Spleen (tissue), 11 donors: ENCODE measurements around the gene KLHDC7B. TPM values are rescaled to one million over a fixed set of nuclear protein-coding genes. Genes with fewer than 3 reads are reported as not detected.

ENCODE experiments used
- DNase-seq: peaks from one replicate; pipeline ENCODE4 v3.0.0-alpha.2; 2020
- H3K27ac ChIP-seq, 8 donors: fragments of 200-600 bp; sonication (generic) in 7 of 8; 1 replicate in 4 of 8; 2 replicates in 4 of 8; pipeline versions ENCODE4 v1.5.0 to v1.8.0; 2016 to 2021; ENCODE audit warnings: inconsistent platforms in 4 of 8, mild to moderate bottlenecking in 4 of 8, moderate library complexity in 1 of 8
- H3K27me3 ChIP-seq, 7 donors: fragments of 200-600 bp; sonication (generic) in 6 of 7; replicated peaks in 1 of 7; 1 replicate in 4 of 7; 2 replicates in 3 of 7; pipeline versions ENCODE4 v1.5.0 to v1.8.0; 2016 to 2021; ENCODE audit warnings: inconsistent platforms in 3 of 7, mild to moderate bottlenecking in 1 of 7
- H3K36me3 ChIP-seq, 6 donors: fragments of 200-600 bp; sonication (generic) in 5 of 6; 1 replicate in 4 of 6; 2 replicates in 2 of 6; pipeline versions ENCODE4 v1.5.0 to v1.8.0; 2016 to 2021; ENCODE audit warnings: inconsistent platforms in 2 of 6
- H3K4me1 ChIP-seq, 6 donors: fragments of 200-600 bp; sonication (generic) in 5 of 6; 1 replicate in 3 of 6; 2 replicates in 3 of 6; pipeline versions ENCODE4 v1.5.0 to v1.8.0; 2016 to 2021; ENCODE audit warnings: inconsistent platforms in 3 of 6
- H3K4me3 ChIP-seq, 8 donors: fragments of 200-600 bp; sonication (generic) in 7 of 8; 1 replicate in 4 of 8; 2 replicates in 4 of 8; pipeline versions ENCODE4 v1.5.0 to v1.8.0; 2016 to 2021; ENCODE audit warnings: inconsistent platforms in 4 of 8, mild to moderate bottlenecking in 4 of 8, moderate library complexity in 2 of 8
- H3K9me3 ChIP-seq, 8 donors: fragments of 200-600 bp; sonication (generic) in 7 of 8; 1 replicate in 4 of 8; 2 replicates in 4 of 8; pipeline versions ENCODE4 v1.5.0 to v1.8.0; 2016 to 2021; ENCODE audit warnings: inconsistent platforms in 4 of 8
- POLR2A ChIP-seq, 3 donors: fragments of 450-650 bp; IDR thresholded peaks; one replicate each; pipeline ENCODE4 v1.5.1; 2017; ENCODE audit warnings: antibody characterized with exemption in 3 of 3, mild to moderate bottlenecking in 1 of 3
- POLR2AphosphoS5 ChIP-seq, 3 donors: sonication (generic); formaldehyde crosslinking; IDR thresholded peaks; one replicate each; pipeline ENCODE4 v1.5.1; 2017; ENCODE audit warnings: antibody characterized with exemption in 3 of 3
- WGBS, 5 donors: extraction: QIAGEN DNeasy Blood & Tissue Kit in 3 of 5; methylation state at CpG; one replicate each; pipeline versions ENCODE4 v1.1.5 to v1.1.7; 2013 to 2018; 5-methylcytosine and 5-hydroxymethylcytosine counted together
- intact Hi-C: fragments of 100-400 bp; cut with DNase I; formaldehyde crosslinking; loops from one replicate; pipeline ENCODE4 v1.15.0; 2023; ENCODE audit warnings: low total_unique reads
- polyA plus RNA-seq, 3 donors: library from polyadenylated mRNA; stranded (reverse); fragments of 200-250 nt; gene quantifications; one replicate each; pipeline ENCODE4 v1.2.1, GENCODE V29; 2013
- total RNA-seq, 7 donors: library from RNA; depleted of rRNA in 3 of 7; stranded (reverse); fragments of >200 nt in 3 of 7; fragmentation: NEBNext Ultra II Directional in 4 of 7; extraction: Animal tissue kit (Norgen Biotek cat#: 25700) in 4 of 7; gene quantifications; one replicate each; pipeline versions ENCODE4 v1.1.0 to v1.2.1, GENCODE V29; 2016 to 2021
- TF ChIP-seq, protein P1 (sequence below), 11 experiments: fragments of 200-600 bp in 7 of 11; fragments of 450-650 bp in 4 of 11; sonication (generic) in 4 of 11; IDR thresholded peaks in 8 of 11; conservative IDR thresholded peaks in 3 of 11; 1 replicate in 7 of 11; 2 replicates in 4 of 11; pipeline versions ENCODE4 v1.4.0 to v1.8.0; 2016 to 2021; ENCODE audit warnings: antibody characterized with exemption in 11 of 11, inconsistent platforms in 4 of 11, mild to moderate bottlenecking in 1 of 11
- donor health status: healthy with polysubstance abuse.
- donor health status: DM: no; HTN: no; CAD: no; lungs with moderate emphysema.
- donor health status: DM: no; HTN: no; CAD: no.
- donor health status: Bipolar disorder and iron deficiency.
- donor health status: healthy.
- donor health status: DM: no; HTN: no; CAD: no.
- donor health status: DM: yes; HTN: yes; CAD: no.

The KLHDC7B gene
- total and polyA plus RNA-seq, 10 donors = 2.6 to 5.0 (median 3.4) TPM

DNA sequence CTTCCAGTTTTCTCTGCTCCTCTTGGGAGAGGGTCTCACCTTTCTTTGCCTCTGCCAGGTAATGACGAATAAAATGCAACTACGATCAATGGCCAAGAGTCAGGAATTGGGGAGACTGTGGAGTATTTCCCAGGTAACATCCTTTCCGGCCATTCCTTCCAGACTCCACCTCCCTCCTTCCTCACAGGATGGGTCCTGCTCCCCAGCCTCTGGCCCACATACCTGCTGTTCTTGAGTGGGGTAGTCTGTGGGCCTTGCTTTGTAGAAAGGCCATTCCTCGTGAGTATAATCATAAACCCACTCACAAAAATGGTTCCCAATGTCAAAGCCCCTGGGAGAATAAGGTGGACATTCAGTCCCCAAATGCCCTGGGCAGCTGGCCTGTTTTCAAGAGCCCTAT, 34.1 kb downstream of the KLHDC7B start:
- TF ChIP-seq POLR2AphosphoS5 (IDR thresholded peaks at IDR 0.05) (no peak), POLR2A (IDR thresholded peaks at IDR 0.05) (no peak)
- TF ChIP-seq, protein P1, sequence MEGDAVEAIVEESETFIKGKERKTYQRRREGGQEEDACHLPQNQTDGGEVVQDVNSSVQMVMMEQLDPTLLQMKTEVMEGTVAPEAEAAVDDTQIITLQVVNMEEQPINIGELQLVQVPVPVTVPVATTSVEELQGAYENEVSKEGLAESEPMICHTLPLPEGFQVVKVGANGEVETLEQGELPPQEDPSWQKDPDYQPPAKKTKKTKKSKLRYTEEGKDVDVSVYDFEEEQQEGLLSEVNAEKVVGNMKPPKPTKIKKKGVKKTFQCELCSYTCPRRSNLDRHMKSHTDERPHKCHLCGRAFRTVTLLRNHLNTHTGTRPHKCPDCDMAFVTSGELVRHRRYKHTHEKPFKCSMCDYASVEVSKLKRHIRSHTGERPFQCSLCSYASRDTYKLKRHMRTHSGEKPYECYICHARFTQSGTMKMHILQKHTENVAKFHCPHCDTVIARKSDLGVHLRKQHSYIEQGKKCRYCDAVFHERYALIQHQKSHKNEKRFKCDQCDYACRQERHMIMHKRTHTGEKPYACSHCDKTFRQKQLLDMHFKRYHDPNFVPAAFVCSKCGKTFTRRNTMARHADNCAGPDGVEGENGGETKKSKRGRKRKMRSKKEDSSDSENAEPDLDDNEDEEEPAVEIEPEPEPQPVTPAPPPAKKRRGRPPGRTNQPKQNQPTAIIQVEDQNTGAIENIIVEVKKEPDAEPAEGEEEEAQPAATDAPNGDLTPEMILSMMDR (IDR thresholded peaks at IDR 0.05 in 8 of 11, conservative IDR thresholded peaks at IDR 0.05 in 3 of 11) = no peak
- Histone ChIP-seq H3K27me3 (peaks cover 0 to 9% (median 0%) of the 10 kb centered on the region in 7 donors), H3K4me3 (no peak overlapping the region), H3K4me1 (peaks cover 5 to 59% (median 32%) of the 10 kb centered on the region in 6 donors), H3K9me3 (no peaks in the 10 kb centered on the region), H3K27ac (no peak overlapping the region), H3K36me3 (peaks cover 0 to 60% (median 15%) of the 10 kb centered on the region in 6 donors)
- no peak for DNase-seq
- intact Hi-C loops = no loop called here
- WGBS, 5 donors = 91 to 99% (median 96%) methylated on average over 4 of the region's 4 CpGs

GRCh38 chr22:50581031-50581949, 35.6 kb downstream of the KLHDC7B start:
- DNase-seq = peak; percentile 83
- Histone ChIP-seq H3K4me1 (peaks cover 5 to 59% (median 32%) of the 10 kb centered on the region in 6 donors), H3K9me3 (no peaks in the 10 kb centered on the region), H3K27ac (peak overlapping the region in 5 of 8 donors; percentile 96 to 100 (median 99)), H3K27me3 (peaks cover 0 to 9% (median 0%) of the 10 kb centered on the region in 7 donors), H3K4me3 (peak overlapping the region in 7 of 8 donors; percentile 74 to 93 (median 82)), H3K36me3 (peaks cover 0 to 45% (median 15%) of the 10 kb centered on the region in 6 donors)
- no peak for TF ChIP-seq POLR2A (IDR thresholded peaks at IDR 0.05)
- TF ChIP-seq, protein P1 (IDR thresholded peaks at IDR 0.05 in 8 of 11, conservative IDR thresholded peaks at IDR 0.05 in 3 of 11) = no peak
- no peak for TF ChIP-seq POLR2AphosphoS5 (IDR thresholded peaks at IDR 0.05)
- 80 to 95% (median 91%) methylated on average over 21 to 22 of the region's 22 CpGs for WGBS, 5 donors
- intact Hi-C loops = no loop called here

GRCh38 chr22:50581950-50582492, 36.3 kb downstream of the KLHDC7B start:
- H3K27ac ChIP-seq = peak overlapping the region; percentile 92 to 100 (median 98)
- peaks cover 0 to 9% (median 0%) of the 10 kb centered on the region in 7 donors for H3K27me3 ChIP-seq
- peaks cover 5 to 59% (median 32%) of the 10 kb centered on the region in 6 donors for H3K4me1 ChIP-seq
- DNase-seq = no peak
- H3K9me3 ChIP-seq = no peaks in the 10 kb centered on the region
- peaks cover 0 to 37% (median 15%) of the 10 kb centered on the region in 6 donors for H3K36me3 ChIP-seq
- intact Hi-C loops = no loop called here
- TF ChIP-seq POLR2AphosphoS5 (IDR thresholded peaks at IDR 0.05) (no peak), POLR2A (IDR thresholded peaks at IDR 0.05) (no peak)
- TF ChIP-seq, protein P1 (IDR thresholded peaks at IDR 0.05 in 8 of 11, conservative IDR thresholded peaks at IDR 0.05 in 3 of 11) = no peak
- 5 to 8% (median 6%) methylated on average over 10 to 39 of the region's 39 CpGs for WGBS, 5 donors
- peak overlapping the region; percentile 74 to 93 (median 86) for H3K4me3 ChIP-seq
